ENCODE measurements around the gene CCDC9B.

Gene CCDC9B

GRCh38 chr15:40285554-40286011 lies 55.2 kb downstream of the CCDC9B start:
- no peak for DNase-seq

DNA sequence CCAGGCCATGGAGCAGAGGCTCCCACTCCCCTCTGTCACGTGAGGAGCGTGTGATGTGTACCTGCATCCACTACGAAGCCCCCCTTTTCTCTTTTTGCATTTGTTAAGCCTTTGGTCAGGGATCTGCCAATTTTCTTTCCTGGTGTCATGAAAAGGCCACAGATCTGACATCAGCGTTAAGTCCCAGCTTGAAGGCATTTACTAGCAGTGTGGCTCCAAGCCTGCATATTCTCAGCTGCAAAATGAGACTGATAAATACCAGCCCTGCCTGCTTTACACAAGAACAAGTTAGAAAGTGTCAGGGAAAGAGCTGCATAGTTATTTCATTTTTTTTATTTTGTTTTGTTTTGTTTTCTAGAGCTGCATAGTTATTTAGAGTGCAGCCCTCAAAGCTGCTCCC lies 55.6 kb downstream of the CCDC9B start:
- DNase-seq = no peak

GRCh38 chr15:40283615-40284300 lies 57.0 kb downstream of the CCDC9B start:
- DNase-seq = no peak

GRCh38 chr15:40282869-40283614 lies 57.7 kb downstream of the CCDC9B start, which contains the start of gene ANKRD63:
ANKRD63 (minus strand) TSS chr15:40283064; CDS start chr15:40282586, 478 bp downstream.
- no peak for DNase-seq

DNA sequence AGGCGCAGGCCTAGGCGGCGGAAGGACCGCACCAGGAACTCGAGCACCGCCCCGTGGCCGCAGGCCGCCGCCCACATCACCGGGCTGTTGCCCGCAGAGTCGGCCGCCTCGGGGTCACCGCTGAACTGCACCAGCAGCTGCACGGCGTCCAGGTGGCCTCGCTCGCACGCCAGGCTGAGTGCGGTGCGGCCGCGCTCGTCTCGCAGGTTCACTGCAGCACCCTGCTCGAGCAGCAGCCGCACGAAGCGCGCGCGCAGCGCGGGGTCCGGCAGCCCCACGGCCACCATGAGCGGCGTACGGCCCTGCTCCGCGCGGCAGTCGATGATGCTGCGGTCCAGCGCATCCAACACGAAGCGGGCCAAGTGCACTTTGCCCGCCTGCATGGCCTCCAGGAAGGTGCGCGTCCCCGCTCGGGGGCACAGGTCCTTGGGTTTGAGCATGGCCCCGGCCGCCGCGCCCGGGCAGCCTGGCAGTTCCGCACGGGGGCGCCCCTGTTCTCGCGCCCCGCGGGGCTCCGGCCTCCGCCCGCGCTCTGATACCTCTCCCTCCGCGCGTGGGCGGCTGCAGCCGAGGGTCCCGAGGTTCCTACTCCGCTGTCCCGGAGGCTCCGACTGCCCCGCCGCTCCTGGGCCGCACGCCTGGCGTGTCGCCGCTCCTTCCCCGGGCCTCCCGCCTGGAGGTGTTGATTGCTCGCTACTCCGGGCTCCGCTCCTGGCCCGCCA lies 58.4 kb downstream of the CCDC9B start:
- peak; percentile 19 for DNase-seq

- no peak for DNase-seq
These were observed 59.0 kb downstream of the CCDC9B start for GRCh38 chr15:40281801-40282146.

All from NCI-H1105 (cell line).